ENCODE results near the gene CCL18.
"Not testable (repeated sequence)": the region's sequence is repeated elsewhere in the genome, so short reads cannot be mapped to it uniquely, and the experiment has no call there.

Gene CCL18

GRCh38 chr17:36104701-36105181 is 40.7 kb downstream of the CCL18 start:
- no peak for DNase-seq

GRCh38 chr17:36105781-36106492 is 41.9 kb downstream of the CCL18 start:
- no peak for DNase-seq

GRCh38 chr17:36106493-36106835 is 42.4 kb downstream of the CCL18 start:
- no peak for DNase-seq

- no peak for DNase-seq
These were observed 43.6 kb downstream of the CCL18 start for GRCh38 chr17:36107660-36108059.

- not testable (repeated sequence) for DNase-seq
These were observed 44.2 kb downstream of the CCL18 start for GRCh38 chr17:36108265-36108664.

- DNase-seq, result no peak
These were observed 47.0 kb downstream of the CCL18 start for GRCh38 chr17:36111068-36111490.

- no peak for DNase-seq
These were observed 48.5 kb downstream of the CCL18 start for GRCh38 chr17:36112572-36112971.

GRCh38 chr17:36113131-36113530 is 49.1 kb downstream of the CCL18 start:
- DNase-seq, result not testable (repeated sequence)

- not testable (repeated sequence) for DNase-seq
These were observed 51.0 kb downstream of the CCL18 start for GRCh38 chr17:36114971-36115648.

- not testable (repeated sequence) for DNase-seq
These were observed 51.5 kb downstream of the CCL18 start for GRCh38 chr17:36115649-36115977.

GRCh38 chr17:36117505-36118382 is 53.7 kb downstream of the CCL18 start:
- DNase-seq, result no peak

- DNase-seq, result no peak
These were observed 54.6 kb downstream of the CCL18 start for GRCh38 chr17:36118477-36119353.

- no peak for DNase-seq
These were observed 56.1 kb downstream of the CCL18 start for GRCh38 chr17:36120221-36120620.

GRCh38 chr17:36121099-36121498 is 57.0 kb downstream of the CCL18 start:
- DNase-seq, result not testable (repeated sequence)

Data from NCI-H2171 treated with DMSO at 0.1 percent for 48 hours (cell line).